DND-41 (cell line): Measurements from ENCODE around the gene U2AF1L4.
A peak's percentile ranks its signal among the peaks of the same experiment; 100 is the strongest.

ENCODE experiments used
- ATAC-seq: fragments of 200-7000 bp; cut with Tn5 transposase; 3 replicates; pipeline ENCODE4 v1.9.1; 2021; ENCODE audit warnings: low read depth; ENCODE audit not compliant: insufficient read depth
- DNase-seq: peaks from one replicate; pipeline ENCODE4 v3.0.0-alpha.2; 2020
- H2AFZ ChIP-seq: 2 replicates; pipeline ENCODE4 v1.6.0; 2012; ENCODE audit warnings: low read depth, low read length
- H3K27ac ChIP-seq: 2 replicates; pipeline ENCODE4 v1.5.1; 2012; ENCODE audit warnings: low read length, inconsistent platforms
- H3K27me3 ChIP-seq: fragments of 200-600 bp; sonication (generic); 2 replicates; pipeline ENCODE4 v1.6.0; 2012; ENCODE audit warnings: low read length, mild to moderate bottlenecking, inconsistent platforms; ENCODE audit not compliant: insufficient read depth, poor library complexity
- H3K36me3 ChIP-seq: 2 replicates; pipeline ENCODE4 v1.5.1; 2012; ENCODE audit warnings: low read length, inconsistent platforms; ENCODE audit not compliant: insufficient read depth
- H3K4me1 ChIP-seq: 2 replicates; pipeline ENCODE4 v1.5.1; 2012; ENCODE audit warnings: mild to moderate bottlenecking, low read length; ENCODE audit not compliant: insufficient read depth
- H3K4me2 ChIP-seq: 2 replicates; pipeline ENCODE4 v1.6.0; 2012; ENCODE audit warnings: mild to moderate bottlenecking, moderate library complexity, low read length, inconsistent platforms; ENCODE audit not compliant: insufficient read depth
- H3K4me3 ChIP-seq, 2 experiments: fragments of 200-600 bp in 1 of 2; shearing (Covaris generic) in 1 of 2; 2 replicates each; pipeline ENCODE4 v1.5.1; 2012 to 2016; ENCODE audit warnings: inconsistent platforms in 2 of 2, low read length in 2 of 2, mild to moderate bottlenecking in 2 of 2, low read depth in 1 of 2, moderate library complexity in 1 of 2
- H3K79me2 ChIP-seq: 2 replicates; pipeline ENCODE4 v1.6.0; 2012; ENCODE audit warnings: low read length, inconsistent platforms; ENCODE audit not compliant: insufficient read depth
- H3K9ac ChIP-seq: 2 replicates; pipeline ENCODE4 v1.6.0; 2012; ENCODE audit warnings: low read depth, mild to moderate bottlenecking, inconsistent platforms, low read length, moderate library complexity
- H3K9me3 ChIP-seq: 2 replicates; pipeline ENCODE4 v1.5.1; 2012; ENCODE audit warnings: low read length, moderate library complexity, mild to moderate bottlenecking, inconsistent platforms; ENCODE audit not compliant: insufficient read depth, severe bottlenecking
- H4K20me1 ChIP-seq: 2 replicates; pipeline ENCODE4 v1.6.0; 2012; ENCODE audit warnings: low read length; ENCODE audit not compliant: insufficient read depth
- CTCF ChIP-seq: IDR thresholded peaks from 2 replicates; pipeline ENCODE4 v1.5.1; 2012; ENCODE audit warnings: borderline replicate concordance, low read length, moderate library complexity, mild to moderate bottlenecking; ENCODE audit not compliant: poor library complexity, severe bottlenecking; ENCODE audit errors: extremely low read depth
- EZH2 ChIP-seq: IDR thresholded peaks from 3 replicates; pipeline ENCODE4 v1.6.1; 2012; ENCODE audit warnings: borderline replicate concordance, low read depth, mild to moderate bottlenecking, moderate library complexity, low read length, inconsistent platforms; ENCODE audit not compliant: severe bottlenecking

The U2AF1L4 gene

GRCh38 chr19:35781650-35782049 lies 36.4 kb upstream of the U2AF1L4 start:
- H3K27ac ChIP-seq = no peak overlapping the region
- peaks cover 27% of the 10 kb centered on the region for H3K79me2 ChIP-seq
- H3K9ac ChIP-seq = no peak overlapping the region
- H3K4me2 ChIP-seq = no peak overlapping the region
- peaks cover 41% of the 10 kb centered on the region for H4K20me1 ChIP-seq
- H3K4me1 ChIP-seq = peaks cover 15% of the 10 kb centered on the region
- H2AFZ ChIP-seq = no peak overlapping the region
- no peak for ATAC-seq
- no peak for TF ChIP-seq CTCF
- no peak for TF ChIP-seq EZH2
- H3K36me3 ChIP-seq = peaks cover 88% of the 10 kb centered on the region
- H3K27me3 ChIP-seq = no peaks in the 10 kb centered on the region
- DNase-seq = no peak
- H3K9me3 ChIP-seq = no peaks in the 10 kb centered on the region
- H3K4me3 ChIP-seq = no peak overlapping the region

- Histone ChIP-seq H3K9me3 (no peaks in the 10 kb centered on the region), H3K4me3 (no peak overlapping the region), H3K27ac (no peak overlapping the region), H3K4me2 (no peak overlapping the region), H2AFZ (no peak overlapping the region), H3K9ac (no peak overlapping the region), H3K27me3 (no peaks in the 10 kb centered on the region), H3K36me3 (peaks cover 80% of the 10 kb centered on the region), H3K4me1 (peaks cover 22% of the 10 kb centered on the region), H4K20me1 (peaks cover 47% of the 10 kb centered on the region), H3K79me2 (peaks cover 37% of the 10 kb centered on the region)
- DNase-seq (no peak), ATAC-seq (no peak)
- no peak for TF ChIP-seq EZH2
Measured at GRCh38 chr19:35780717-35781116, 35.5 kb upstream of the U2AF1L4 start.

GRCh38 chr19:35780058-35780457 lies 34.8 kb upstream of the U2AF1L4 start:
- no peak overlapping the region for H3K4me2 ChIP-seq
- TF ChIP-seq EZH2 (no peak), CTCF (no peak)
- no peak overlapping the region for H2AFZ ChIP-seq
- no peak overlapping the region for H3K9ac ChIP-seq
- H4K20me1 ChIP-seq = peaks cover 47% of the 10 kb centered on the region
- no peak overlapping the region for H3K4me3 ChIP-seq
- peaks cover 76% of the 10 kb centered on the region for H3K36me3 ChIP-seq
- no peaks in the 10 kb centered on the region for H3K9me3 ChIP-seq
- no peak for DNase-seq
- H3K27me3 ChIP-seq = no peaks in the 10 kb centered on the region
- H3K79me2 ChIP-seq = peaks cover 38% of the 10 kb centered on the region
- peaks cover 23% of the 10 kb centered on the region for H3K4me1 ChIP-seq
- ATAC-seq = no peak
- H3K27ac ChIP-seq = no peak overlapping the region

- DNase-seq (no peak), ATAC-seq (no peak)
- 0 out of 2 replicates have a peak overlapping the region, but pooled peaks have one; percentile 7 for H3K9ac ChIP-seq
- no peak overlapping the region for H3K4me3 ChIP-seq
- peaks cover 29% of the 10 kb centered on the region for H3K4me1 ChIP-seq
- H3K27ac ChIP-seq = no peak overlapping the region
- H2AFZ ChIP-seq = no peak overlapping the region
- peaks cover 47% of the 10 kb centered on the region for H4K20me1 ChIP-seq
- H3K4me2 ChIP-seq = peak overlapping the region; percentile 14; the same call in 1 of the 2 replicates
- TF ChIP-seq EZH2 (no peak), CTCF (no peak)
- H3K27me3 ChIP-seq = no peaks in the 10 kb centered on the region
- H3K36me3 ChIP-seq = peaks cover 69% of the 10 kb centered on the region
- H3K9me3 ChIP-seq = no peaks in the 10 kb centered on the region
- H3K79me2 ChIP-seq = peaks cover 38% of the 10 kb centered on the region
Measured at GRCh38 chr19:35779033-35779432, 33.8 kb upstream of the U2AF1L4 start.
